Mucosa of descending colon (tissue), 3 donors: ENCODE results near the gene MAEA. TPM values are rescaled to one million over a fixed set of nuclear protein-coding genes. Genes with fewer than 3 reads are reported as not detected.

Source experiments
- ATAC-seq: fragments of 200-7000 bp; cut with Tn5 transposase; one replicate; pipeline ENCODE4 v1.9.1; 2020; ENCODE audit warnings: mild to moderate bottlenecking, moderate library complexity
- DNase-seq, 3 donors: peaks; one replicate each; pipeline ENCODE4 v3.0.0-alpha.2; 2020
- H3K36me3 ChIP-seq: fragments of 200-600 bp; one replicate; pipeline ENCODE4 v1.8.0; 2021; ENCODE audit warnings: low read depth, mild to moderate bottlenecking
- H3K4me1 ChIP-seq: fragments of 200-600 bp; one replicate; pipeline ENCODE4 v1.8.0; 2021; ENCODE audit warnings: low read depth, mild to moderate bottlenecking
- H3K4me3 ChIP-seq: fragments of 200-600 bp; one replicate; pipeline ENCODE4 v1.8.0; 2021; ENCODE audit warnings: mild to moderate bottlenecking
- H3K9me3 ChIP-seq: fragments of 200-600 bp; one replicate; pipeline ENCODE4 v1.8.0; 2021; ENCODE audit warnings: mild to moderate bottlenecking
- CTCF ChIP-seq: fragments of 200-600 bp; IDR thresholded peaks from one replicate; pipeline ENCODE4 v1.8.0; 2022; ENCODE audit warnings: antibody characterized with exemption, mild to moderate bottlenecking
- intact Hi-C, 2 donors: fragments of 100-400 bp; cut with DNase I in 1 of 2; cut with micrococcal nuclease in 1 of 2; formaldehyde crosslinking; loops; one replicate each; pipeline versions ENCODE4 v1.11.0 to v1.11.1; 2022; cut with DNase I, micrococcal nuclease
- total RNA-seq, 3 donors: library from RNA; stranded (reverse); fragmentation: NEBNext Ultra II Directional in 2 of 3; extraction: Animal tissue kit (Norgen Biotek cat#: 25700) in 2 of 3; gene quantifications; one replicate each; pipeline versions ENCODE4 v1.2.1 to v1.2.4, GENCODE V29; 2021 to 2023
- donor health status: DM: no; HTN: no; CAD: no; lungs with moderate emphysema.
- donor health status: DM: no; HTN: no; CAD: no.
- donor health status: DM: no; HTN: yes; CAD: no.

MAEA gene
- total RNA-seq, 3 donors from 2014 or later: 75.5 to 112 (median 98.4) TPM

GRCh38 chr4:1246111-1246881 is 43.4 kb upstream of the MAEA start:
- peak in 2 of 3 donors; percentile 38 to 54 for DNase-seq
- no peak for ATAC-seq
- intact Hi-C loops: no loop called here
- Histone ChIP-seq H3K36me3 (no peaks in the 10 kb centered on the region), H3K9me3 (no peaks in the 10 kb centered on the region), H3K4me1 (peaks cover 59% of the 10 kb centered on the region), H3K4me3 (no peak overlapping the region)
- TF ChIP-seq CTCF: no peak

DNA sequence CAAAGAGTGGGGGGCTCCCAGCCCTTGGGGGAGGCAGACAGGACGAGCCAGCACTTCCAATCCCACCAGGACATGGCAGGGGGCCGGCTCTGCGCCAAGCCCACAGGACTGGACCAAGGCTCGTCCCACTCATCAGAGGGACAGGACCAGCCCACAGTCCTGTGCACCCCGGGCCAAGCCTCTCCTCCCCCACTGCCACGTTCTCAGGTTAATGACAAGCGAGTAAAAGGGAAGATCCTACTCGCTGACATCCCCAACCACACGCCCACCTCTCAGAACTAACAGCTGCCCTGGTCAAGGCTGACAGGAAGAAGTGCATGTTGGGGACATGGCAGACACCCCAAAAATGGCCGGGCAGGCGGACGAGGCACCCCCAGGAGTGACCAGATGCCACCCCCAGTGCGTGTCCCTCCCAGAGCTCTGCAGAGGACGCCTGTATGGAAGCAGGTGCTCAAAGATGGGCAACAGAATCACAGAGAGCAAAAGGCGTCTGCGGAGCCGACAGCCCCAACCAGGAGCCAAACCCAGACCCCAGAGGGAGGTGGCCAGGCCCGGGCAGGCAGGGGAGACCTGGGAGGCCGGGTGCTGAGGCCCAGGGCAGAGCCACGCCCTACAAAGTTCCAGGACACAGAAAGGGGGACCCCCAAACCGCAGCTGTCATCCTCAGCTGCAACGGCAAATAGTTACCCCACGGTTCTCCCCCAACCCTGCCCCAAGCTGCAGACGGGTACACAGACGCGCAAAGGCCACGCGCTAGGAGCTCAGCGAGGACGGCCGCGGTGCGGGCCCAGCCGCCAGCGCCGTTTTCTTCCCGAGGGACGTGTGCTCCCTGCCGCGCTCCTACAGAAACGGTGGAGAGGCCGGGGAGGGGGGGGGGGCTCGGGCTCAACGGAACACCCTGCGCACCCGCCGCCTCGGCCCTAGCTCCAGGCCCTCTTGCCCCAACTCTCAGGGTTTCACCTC is 42.5 kb upstream of the MAEA start:
- intact Hi-C loops: no loop called here
- peak; percentile 4 for ATAC-seq

GRCh38 chr4:1247864-1248244 is 41.8 kb upstream of the MAEA start:
- H3K4me1 ChIP-seq: peaks cover 45% of the 10 kb centered on the region
- no peak for TF ChIP-seq CTCF
- no peaks in the 10 kb centered on the region for H3K36me3 ChIP-seq
- DNase-seq (no peak), ATAC-seq (peak; percentile 57)
- intact Hi-C loops: no loop called here
- no peaks in the 10 kb centered on the region for H3K9me3 ChIP-seq
- H3K4me3 ChIP-seq: peak overlapping the region; percentile 67

More for the DNA sequence above, 42.5 kb upstream of the MAEA start:
- Histone ChIP-seq H3K36me3 (no peaks in the 10 kb centered on the region), H3K9me3 (no peaks in the 10 kb centered on the region), H3K4me3 (peak overlapping the region; percentile 67), H3K4me1 (peaks cover 50% of the 10 kb centered on the region)
- peak in 2 of 3 donors; percentile 52 to 64 for DNase-seq
- TF ChIP-seq CTCF: no peak

GRCh38 chr4:1248245-1249147 is 41.2 kb upstream of the MAEA start, which contains the start of gene CTBP1:
Gene CTBP1 (minus strand): TSS chr4:1249130. CDS start chr4:1241331, 7,799 bp downstream.
- ATAC-seq (peak; percentile 82), DNase-seq (peak; percentile 76 to 89 (median 86))
- intact Hi-C loops: no loop called here
- no peaks in the 10 kb centered on the region for H3K36me3 ChIP-seq
- peak within 1 kb of the TSS; percentile 67 for H3K4me3 ChIP-seq
- peaks cover 44% of the 10 kb centered on the region for H3K4me1 ChIP-seq
- no peak for TF ChIP-seq CTCF
- no peaks in the 10 kb centered on the region for H3K9me3 ChIP-seq

GRCh38 chr4:1249148-1249730 is 40.5 kb upstream of the MAEA start:
- intact Hi-C loops: no loop called here
- H3K4me3 ChIP-seq: peak overlapping the region; percentile 63
- no peak for TF ChIP-seq CTCF
- DNase-seq (peak; percentile 86 to 92 (median 91)), ATAC-seq (peak; percentile 76)
- peaks cover 37% of the 10 kb centered on the region for H3K4me1 ChIP-seq
- H3K9me3 ChIP-seq: no peaks in the 10 kb centered on the region
- no peaks in the 10 kb centered on the region for H3K36me3 ChIP-seq
